ENCODE measurements around the gene SLC23A3. TPM values are rescaled to one million over a fixed set of nuclear protein-coding genes. Genes with fewer than 3 reads are reported as not detected.

SLC23A3 gene
- total and polyA plus RNA-seq, 10 of the 15 experiments (the other 5 are each of a cell fraction or from before 2014, with no cell fraction given), result 0.07 to 1.0 (median 0.40) TPM; not detected in 1

GRCh38 chr2:219177552-219178376 lies 7.9 kb upstream of the SLC23A3 start, which contains the start of gene RETREG2 (continued):
- TF ChIP-seq SIX5 (IDR thresholded peaks at IDR 0.05; ENCODE audit: low read depth, low read length, severe bottlenecking) (peak; percentile 28), ZNF687 (IDR thresholded peaks at IDR 0.05) (peak; percentile 62), USF2 (IDR thresholded peaks at IDR 0.05; ENCODE audit: borderline replicate concordance, low read depth, low read length) (peak; percentile 99), PRDM15 (CRISPR knock-in tag; IDR thresholded peaks at IDR 0.05) (peak; percentile 92; the same call in 1 of the 2 replicates), CREB1 (IDR thresholded peaks at IDR 0.05; ENCODE audit: low read depth) (peak; percentile 53; the same call in 1 of the 2 replicates), ATF2 (IDR thresholded peaks at IDR 0.05; ENCODE audit: low read length) (no peak; the same call in 1 of the 2 replicates), ZNF217 (IDR thresholded peaks at IDR 0.05) (peak; percentile 58; the same call in 1 of the 2 replicates), SMC3 (IDR thresholded peaks at IDR 0.05; ENCODE audit: borderline replicate concordance, low read length) (no peak), SIN3A (IDR thresholded peaks at IDR 0.05; ENCODE audit: low read depth, low read length) (peak; percentile 90; the same call in 1 of the 2 replicates), TCF7 (IDR thresholded peaks at IDR 0.05; ENCODE audit: borderline replicate concordance) (no peak; the same call in 1 of the 2 replicates), CBX3 (IDR thresholded peaks at IDR 0.05; ENCODE audit: borderline replicate concordance, low read depth) (no peak), SP1 (IDR thresholded peaks at IDR 0.05; ENCODE audit: low read depth, low read length) (no peak), MEF2B (IDR thresholded peaks at IDR 0.05; ENCODE audit: partially characterized antibody, poor library complexity, severe bottlenecking) (peak; percentile 34), BHLHE40 (IDR thresholded peaks at IDR 0.05; ENCODE audit: borderline replicate concordance in 1 of 2, low read depth in 2 of 2, low read length in 1 of 2) (peak; percentile 93 to 100), BCLAF1 (IDR thresholded peaks at IDR 0.05) (no peak)
